HG03060 (cell line): Measurements from ENCODE around the gene PNPLA3.

Experiments
- ATAC-seq: cut with Tn5 transposase; IDR thresholded peaks from one replicate; pipeline ENCODE4 v1.9.1; 2021; ENCODE audit warnings: low read depth, moderate number of reproducible peaks; ENCODE audit not compliant: unreplicated experiment

PNPLA3 gene

DNA sequence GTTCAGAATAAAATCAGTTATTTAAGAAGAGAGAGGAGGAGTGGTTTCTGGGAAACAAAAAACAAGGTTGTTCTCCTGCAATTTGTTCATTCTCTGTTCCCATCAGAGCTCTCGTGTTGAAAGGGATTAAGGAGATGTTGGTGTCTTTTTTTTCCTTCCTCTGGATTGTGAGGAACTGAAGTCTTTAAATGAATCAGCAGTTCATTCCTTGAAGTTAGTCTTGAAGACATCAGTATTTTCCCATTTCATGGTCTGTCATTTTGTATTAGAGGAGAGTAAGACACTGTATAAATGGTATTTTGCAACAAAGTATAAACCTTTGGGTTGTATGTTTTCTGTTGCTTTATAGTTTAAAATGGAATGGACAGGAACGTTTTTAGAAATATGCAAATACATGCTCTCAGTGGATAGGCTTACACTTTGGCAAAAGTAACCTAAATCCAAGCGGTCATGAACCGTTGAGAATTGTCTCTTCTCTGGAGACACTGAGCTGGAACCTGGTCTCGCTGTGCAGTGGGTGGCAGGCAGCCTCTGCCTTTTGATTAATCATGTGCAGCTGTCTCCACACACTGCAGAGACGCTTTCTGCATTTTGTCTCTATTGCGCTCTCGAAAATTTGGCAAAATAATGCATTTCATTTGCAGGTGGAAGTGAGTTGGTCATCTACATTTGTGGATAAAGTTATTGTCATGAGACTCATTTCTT lies 64.7 kb downstream of the PNPLA3 start:
- no peak for ATAC-seq

DNA sequence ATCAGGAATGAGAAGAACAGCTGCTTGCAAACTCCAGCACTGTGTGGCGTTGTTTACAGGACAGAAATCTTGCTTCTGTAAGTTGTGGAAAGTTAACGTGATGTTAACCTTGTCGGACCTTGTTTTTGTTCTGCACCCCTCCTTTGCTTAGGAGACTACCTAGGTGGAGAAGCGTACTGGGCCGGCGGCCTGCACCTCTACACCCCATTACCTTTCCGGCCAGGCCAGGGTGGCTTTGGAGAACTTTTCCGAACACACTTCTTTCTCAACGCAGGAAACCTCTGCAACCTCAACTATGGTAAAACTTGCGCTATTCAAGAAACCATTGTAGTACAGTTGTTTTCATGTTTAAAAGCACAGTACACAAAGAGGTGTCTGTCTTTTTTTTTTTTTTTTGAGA lies 65.4 kb downstream of the PNPLA3 start:
- no peak for ATAC-seq

GRCh38 chr22:43990044-43990443 lies 66.4 kb downstream of the PNPLA3 start:
- ATAC-seq: no peak

GRCh38 chr22:43991316-43992020 lies 67.9 kb downstream of the PNPLA3 start:
- no peak for ATAC-seq

DNA sequence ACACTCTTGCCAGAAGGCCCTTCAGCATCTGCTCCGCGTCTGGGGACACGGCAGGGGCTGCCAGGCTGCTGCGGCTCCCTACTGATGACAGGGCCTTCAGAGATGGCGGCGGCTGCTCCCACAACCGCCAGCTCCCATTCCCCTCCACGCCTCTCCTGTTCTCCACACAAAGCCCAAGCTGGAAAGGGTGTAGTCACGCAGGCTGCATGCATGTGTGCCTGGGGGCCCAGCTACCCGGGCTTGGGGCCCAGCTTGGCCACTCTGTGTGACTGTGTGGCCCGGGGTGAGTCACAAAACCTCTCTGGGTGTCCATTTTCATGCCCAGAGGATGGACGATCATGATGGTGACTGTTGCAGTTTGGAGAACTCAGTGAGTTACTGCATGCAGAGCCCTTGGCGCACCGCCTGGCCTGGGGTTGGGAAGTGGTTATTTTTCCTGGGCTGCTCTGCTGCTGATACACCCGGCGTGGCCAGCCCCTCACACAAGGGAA lies 68.8 kb downstream of the PNPLA3 start:
- no peak for ATAC-seq

- ATAC-seq: no peak
Observed at GRCh38 chr22:43993072-43993760, 69.6 kb downstream of the PNPLA3 start.

DNA sequence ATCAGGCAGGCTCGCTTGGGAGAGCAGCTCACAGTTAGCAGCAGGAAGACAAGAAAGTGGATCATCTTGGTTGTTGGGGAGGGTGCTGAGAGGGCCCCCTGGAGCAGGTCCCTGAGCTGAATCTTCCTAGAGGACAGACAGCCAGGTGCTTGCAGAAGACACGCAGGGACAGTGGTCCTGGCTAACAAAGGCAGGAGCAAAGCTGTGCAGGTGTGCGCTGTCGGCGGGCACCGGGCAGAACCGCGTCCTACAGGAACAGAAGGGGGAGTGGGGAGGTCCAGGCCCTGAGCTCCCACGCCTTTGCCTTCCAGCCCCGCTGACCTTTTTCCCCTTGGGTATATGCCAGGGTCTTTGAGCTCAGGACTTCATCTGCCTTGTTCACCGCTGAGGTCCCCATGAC lies 70.4 kb downstream of the PNPLA3 start:
- ATAC-seq: no peak

DNA sequence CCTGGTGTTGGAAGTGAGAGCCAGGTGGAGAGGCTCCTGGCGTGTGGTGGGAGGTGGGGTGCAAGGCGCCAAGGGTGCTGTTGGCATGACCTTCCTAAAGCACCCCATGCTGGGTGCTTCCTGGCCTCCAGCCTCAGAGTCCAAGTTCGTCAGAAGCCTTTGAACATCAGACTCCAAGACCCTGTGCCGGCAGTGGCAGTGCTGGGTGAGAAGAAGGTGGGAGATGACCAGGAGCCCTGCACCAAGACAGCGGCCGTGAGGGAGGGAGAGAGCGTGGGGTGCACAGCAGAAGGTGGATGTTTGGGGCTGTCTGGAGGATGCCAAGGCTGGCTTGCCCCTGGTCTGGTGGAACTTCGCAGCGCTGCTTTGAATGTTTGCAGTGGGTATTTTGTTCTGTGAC lies 70.8 kb downstream of the PNPLA3 start:
- no peak for ATAC-seq

- ATAC-seq: no peak
Observed at GRCh38 chr22:43995057-43995685, 71.6 kb downstream of the PNPLA3 start.

- no peak for ATAC-seq
Observed at GRCh38 chr22:43995798-43996169, 72.2 kb downstream of the PNPLA3 start.

GRCh38 chr22:43996170-43996980 lies 72.8 kb downstream of the PNPLA3 start:
- no peak for ATAC-seq

DNA sequence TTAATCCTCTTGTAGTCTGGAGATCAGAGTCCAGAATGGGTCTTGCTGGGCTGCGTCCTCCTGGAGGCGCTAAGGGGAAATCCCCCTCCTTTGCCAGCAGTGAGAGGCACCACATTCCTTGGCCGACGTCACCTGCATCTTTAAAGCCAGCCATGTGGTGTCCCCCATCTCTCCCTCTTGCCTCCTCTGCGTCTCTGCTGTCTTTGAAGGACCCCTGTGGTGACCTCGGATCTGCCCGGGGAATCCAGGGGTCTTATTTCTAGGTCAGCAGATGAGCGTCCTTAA lies 73.3 kb downstream of the PNPLA3 start:
- ATAC-seq: no peak
